ENCODE data around the gene APPL2.

GRCh38 chr12:105257321-105257728, 21.4 kb upstream of the APPL2 start:
- TF ChIP-seq EZH2 (IDR thresholded peaks at IDR 0.05; ENCODE audit: borderline replicate concordance, low read length) (no peak), CTCF (conservative IDR thresholded peaks at IDR 0.05 in 1 of 2, IDR thresholded peaks at IDR 0.05 in 1 of 2; ENCODE audit: extremely low read depth in 1 of 2, insufficient read depth in 1 of 2, low read depth in 1 of 2, low read length in 2 of 2) (no peak)
